Measurements from ENCODE around the gene TNFSF10.
"Not testable (repeated sequence)": the region's sequence is repeated elsewhere in the genome, so short reads cannot be mapped to it uniquely, and the experiment has no call there.

The TNFSF10 gene

DNA sequence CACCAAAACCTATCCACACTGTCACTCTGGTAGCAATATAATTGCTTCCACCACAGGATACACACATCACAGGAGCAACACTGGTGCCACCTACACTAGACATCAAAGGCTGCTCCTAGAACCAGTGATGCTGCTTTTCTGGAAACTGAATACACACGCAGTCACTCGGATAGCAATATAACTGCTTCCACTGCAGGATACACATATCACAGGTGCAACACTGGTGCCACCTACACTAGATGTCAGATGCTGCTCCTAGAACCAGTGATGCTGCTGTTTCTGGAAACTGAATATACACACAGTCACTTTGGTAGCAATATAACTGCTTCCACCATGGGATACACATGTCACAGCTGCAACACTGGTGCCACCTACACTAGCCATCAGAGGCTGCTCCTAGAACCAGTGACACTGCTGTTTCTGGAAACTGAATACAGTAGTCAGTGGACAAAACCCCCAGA, 6.9 kb upstream of the TNFSF10 start:
- H3K27me3 ChIP-seq (ENCODE audit: insufficient read depth, low read length) = no peaks in the 10 kb centered on the region
- H3K4me1 ChIP-seq (ENCODE audit: control insufficient read depth, insufficient read depth, low read length, unreplicated experiment) = no peaks in the 10 kb centered on the region
- H3K79me2 ChIP-seq (ENCODE audit: control insufficient read depth, insufficient read depth, low read length, unreplicated experiment) = no peaks in the 10 kb centered on the region
- no peak overlapping the region for H2AFZ ChIP-seq (ENCODE audit: low read length, unreplicated experiment)
- H3K27ac ChIP-seq (ENCODE audit: low read depth, low read length) = no peak overlapping the region
- no peaks in the 10 kb centered on the region for H3K36me3 ChIP-seq (ENCODE audit: insufficient read depth, low read length)
- H3K4me3 ChIP-seq (ENCODE audit: low read depth, low read length) = no peak overlapping the region

DNA sequence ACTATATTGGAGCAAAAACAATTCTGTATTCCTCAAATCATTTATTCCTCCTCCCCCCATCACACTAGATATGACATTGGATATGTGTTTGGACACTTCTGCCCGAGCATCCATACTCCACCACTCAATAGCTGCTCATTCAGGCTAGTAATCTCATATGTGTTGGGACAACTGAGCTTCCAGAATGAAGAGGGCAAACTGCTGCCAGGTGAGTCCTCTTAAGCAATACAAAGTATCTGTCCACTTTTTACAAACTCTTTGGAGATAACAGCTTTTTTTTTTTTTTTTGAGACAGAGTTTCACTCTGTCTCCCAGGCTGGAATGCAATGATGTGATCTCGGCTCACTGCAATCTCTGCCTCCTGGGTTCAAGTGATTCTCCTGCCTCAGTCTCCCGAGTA, 5.4 kb upstream of the TNFSF10 start:
- Histone ChIP-seq H3K4me3 (ENCODE audit: low read depth, low read length) (no peak overlapping the region), H3K36me3 (ENCODE audit: insufficient read depth, low read length) (no peaks in the 10 kb centered on the region), H3K4me1 (ENCODE audit: control insufficient read depth, insufficient read depth, low read length, unreplicated experiment) (peaks cover 10% of the 10 kb centered on the region)

DNA sequence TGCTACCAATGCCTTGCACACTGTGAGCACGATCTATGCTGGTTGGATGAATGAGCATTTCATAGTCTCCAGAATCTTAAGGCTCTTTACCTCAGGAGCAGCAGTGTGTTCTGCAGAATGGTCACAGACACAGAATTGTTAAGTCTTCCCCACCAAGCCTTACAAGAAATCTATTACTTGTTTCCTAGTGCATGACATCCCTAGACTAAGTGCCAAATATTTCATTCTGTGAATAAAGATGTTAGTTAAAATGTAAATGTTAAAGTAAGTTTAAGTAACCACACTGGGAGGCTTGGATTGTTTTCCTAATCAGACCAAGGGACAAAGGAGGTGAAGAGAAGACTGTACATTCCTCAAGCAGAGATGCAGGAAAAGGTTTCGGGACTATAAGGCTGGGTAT, 4.1 kb upstream of the TNFSF10 start:
- no peaks in the 10 kb centered on the region for H3K36me3 ChIP-seq (ENCODE audit: insufficient read depth, low read length)
- no peaks in the 10 kb centered on the region for H3K79me2 ChIP-seq (ENCODE audit: control insufficient read depth, insufficient read depth, low read length, unreplicated experiment)
- H3K27ac ChIP-seq (ENCODE audit: low read depth, low read length) = no peak overlapping the region
- no peak overlapping the region for H2AFZ ChIP-seq (ENCODE audit: low read length, unreplicated experiment)
- H3K27me3 ChIP-seq (ENCODE audit: insufficient read depth, low read length) = no peaks in the 10 kb centered on the region
- H3K4me3 ChIP-seq (ENCODE audit: low read depth, low read length) = no peak overlapping the region
- H3K4me1 ChIP-seq (ENCODE audit: control insufficient read depth, insufficient read depth, low read length, unreplicated experiment) = peaks cover 14% of the 10 kb centered on the region

More for the DNA sequence above, 5.4 kb upstream of the TNFSF10 start:
- Histone ChIP-seq H3K79me2 (ENCODE audit: control insufficient read depth, insufficient read depth, low read length, unreplicated experiment) (no peaks in the 10 kb centered on the region), H3K27ac (ENCODE audit: low read depth, low read length) (no peak overlapping the region), H3K27me3 (ENCODE audit: insufficient read depth, low read length) (no peaks in the 10 kb centered on the region), H2AFZ (ENCODE audit: low read length, unreplicated experiment) (no peak overlapping the region)

DNA sequence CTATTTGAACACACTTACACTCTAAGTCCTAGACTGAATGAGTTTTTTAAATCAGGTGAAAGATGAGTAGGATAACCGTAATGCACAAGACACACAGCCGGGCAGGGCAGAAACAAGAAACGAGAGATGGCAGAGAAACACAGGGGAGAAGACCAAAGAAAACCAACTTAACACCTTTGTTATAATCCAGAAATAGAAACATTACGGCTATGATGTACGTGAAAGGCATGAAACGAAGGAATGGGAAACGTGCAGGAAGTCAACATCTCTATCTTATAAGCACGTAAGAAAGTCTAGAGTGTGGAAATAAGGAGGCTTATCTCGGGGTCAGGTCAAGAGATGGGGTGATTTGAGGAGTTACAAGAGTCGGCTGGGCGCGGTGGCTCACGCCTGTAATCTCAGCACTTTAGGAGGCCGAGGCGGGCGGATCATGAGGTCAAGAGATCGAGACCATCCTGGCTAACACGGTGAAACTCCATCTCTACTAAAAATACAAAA, 1.9 kb upstream of the TNFSF10 start:
- Histone ChIP-seq H2AFZ (ENCODE audit: low read length, unreplicated experiment) (no peak overlapping the region), H3K79me2 (ENCODE audit: control insufficient read depth, insufficient read depth, low read length, unreplicated experiment) (no peaks in the 10 kb centered on the region), H3K36me3 (ENCODE audit: insufficient read depth, low read length) (no peaks in the 10 kb centered on the region), H3K4me1 (ENCODE audit: control insufficient read depth, insufficient read depth, low read length, unreplicated experiment) (peaks cover 20% of the 10 kb centered on the region), H3K27me3 (ENCODE audit: insufficient read depth, low read length) (no peaks in the 10 kb centered on the region), H3K4me3 (ENCODE audit: low read depth, low read length) (no peak overlapping the region), H3K27ac (ENCODE audit: low read depth, low read length) (no peak overlapping the region; the same call in 1 of the 2 replicates)

DNA sequence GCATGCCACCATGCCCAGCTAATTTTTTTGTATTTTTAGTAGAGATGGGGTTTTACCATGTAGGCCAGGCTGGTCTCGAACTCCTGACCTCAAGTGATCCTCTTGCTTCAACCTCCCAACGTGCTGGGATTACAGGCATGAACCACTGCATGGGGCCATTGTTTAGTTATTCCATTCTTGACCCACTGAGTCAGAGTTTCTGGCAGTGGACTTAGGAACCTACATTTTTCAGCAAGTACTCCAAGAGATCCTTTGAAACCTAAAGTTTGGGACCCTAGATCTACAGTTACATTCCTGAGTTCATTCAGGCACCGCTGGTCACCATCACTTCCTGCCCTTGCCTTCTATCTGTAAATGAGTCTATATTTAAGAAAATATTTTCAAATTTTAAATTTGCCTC, 1.4 kb upstream of the TNFSF10 start:
- H3K79me2 ChIP-seq (ENCODE audit: control insufficient read depth, insufficient read depth, low read length, unreplicated experiment) = no peaks in the 10 kb centered on the region
- H3K27ac ChIP-seq (ENCODE audit: low read depth, low read length) = no peak overlapping the region; the same call in 1 of the 2 replicates

DNA sequence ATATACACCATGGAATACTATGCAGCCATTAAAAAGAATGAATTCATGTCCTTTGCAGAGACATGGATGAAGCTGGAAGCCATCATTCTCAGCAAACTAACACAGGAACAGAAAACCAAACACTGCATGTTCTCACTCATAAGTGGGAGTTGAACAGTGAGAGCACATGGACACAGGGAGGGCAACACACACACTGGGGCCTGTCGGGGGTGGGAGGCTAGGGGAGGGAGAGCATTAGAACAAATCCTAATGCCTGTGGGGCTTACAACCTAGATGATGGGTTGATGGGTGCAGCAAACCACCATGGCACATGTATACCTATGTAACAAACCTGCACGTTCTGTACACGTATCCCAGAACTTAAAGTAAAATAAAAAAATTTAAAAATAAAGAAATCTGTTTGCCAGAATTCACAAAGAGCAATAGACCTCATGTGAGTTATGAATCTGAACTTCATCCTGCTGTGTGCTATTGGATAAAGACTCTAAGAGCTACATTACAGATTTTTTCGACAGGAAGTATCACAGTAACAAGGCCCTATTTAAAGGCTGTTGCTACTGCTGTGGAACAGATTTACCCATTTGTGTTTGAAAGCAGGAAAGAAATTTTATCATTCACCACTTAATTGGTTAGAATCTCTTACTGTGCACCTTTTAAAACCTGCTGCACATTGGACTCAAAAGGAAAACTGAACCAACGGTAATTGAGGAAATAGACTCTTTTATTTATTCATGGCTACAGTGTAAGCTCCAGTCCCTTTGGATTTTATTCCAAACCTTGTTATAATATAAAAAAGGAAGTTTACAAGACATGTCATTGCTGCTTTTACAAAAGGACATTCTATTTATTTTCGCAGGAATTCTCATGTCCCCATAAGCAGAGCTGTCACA, 1.1 kb downstream of the TNFSF10 start:
- H2AFZ ChIP-seq (ENCODE audit: low read length, unreplicated experiment); H3K79me2 ChIP-seq (ENCODE audit: control insufficient read depth, insufficient read depth, low read length, unreplicated experiment); H3K36me3 ChIP-seq (ENCODE audit: insufficient read depth, low read length); H3K27ac ChIP-seq (ENCODE audit: low read depth, low read length); H3K27me3 ChIP-seq (ENCODE audit: insufficient read depth, low read length): not testable (repeated sequence)
- Histone ChIP-seq H3K4me1 (ENCODE audit: control insufficient read depth, insufficient read depth, low read length, unreplicated experiment) (peaks cover 28% of the 10 kb centered on the region), H3K4me3 (ENCODE audit: low read depth, low read length) (peak overlapping the region; percentile 87)

More for the DNA sequence above, 1.4 kb upstream of the TNFSF10 start:
- Histone ChIP-seq H2AFZ (ENCODE audit: low read length, unreplicated experiment) (no peak overlapping the region), H3K4me3 (ENCODE audit: low read depth, low read length) (no peak overlapping the region), H3K27me3 (ENCODE audit: insufficient read depth, low read length) (no peaks in the 10 kb centered on the region), H3K36me3 (ENCODE audit: insufficient read depth, low read length) (no peaks in the 10 kb centered on the region), H3K4me1 (ENCODE audit: control insufficient read depth, insufficient read depth, low read length, unreplicated experiment) (peaks cover 24% of the 10 kb centered on the region)

DNA sequence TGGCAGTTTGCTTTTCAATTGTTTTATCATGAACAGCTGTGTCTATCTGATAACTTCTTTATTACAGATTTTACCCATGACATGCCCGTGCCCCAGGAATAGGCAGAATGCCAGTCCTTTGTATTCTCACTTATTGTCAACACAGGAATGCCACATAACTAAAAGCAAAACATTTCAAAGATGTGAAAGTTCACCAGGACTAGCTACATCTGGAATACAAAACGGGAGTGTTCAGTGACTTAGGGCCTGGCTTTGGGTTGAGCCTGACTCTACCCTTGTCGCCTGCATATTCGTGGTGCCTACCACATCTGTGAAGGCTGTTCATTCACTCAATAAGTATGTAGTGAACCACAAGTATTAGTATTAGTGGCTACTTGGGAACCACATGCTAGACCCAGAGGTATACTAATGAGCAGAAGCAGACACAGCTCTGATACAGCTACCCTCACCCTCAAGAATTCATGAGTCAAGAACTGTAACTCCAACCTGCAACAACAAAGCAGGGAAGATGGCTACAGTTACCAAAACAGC, 2.9 kb downstream of the TNFSF10 start:
- Histone ChIP-seq H2AFZ (ENCODE audit: low read length, unreplicated experiment) (no peak overlapping the region), H3K27me3 (ENCODE audit: insufficient read depth, low read length) (no peaks in the 10 kb centered on the region), H3K36me3 (ENCODE audit: insufficient read depth, low read length) (no peaks in the 10 kb centered on the region), H3K4me1 (ENCODE audit: control insufficient read depth, insufficient read depth, low read length, unreplicated experiment) (peaks cover 36% of the 10 kb centered on the region), H3K27ac (ENCODE audit: low read depth, low read length) (no peak overlapping the region), H3K4me3 (ENCODE audit: low read depth, low read length) (peak overlapping the region; percentile 26; the same call in 1 of the 2 replicates), H3K79me2 (ENCODE audit: control insufficient read depth, insufficient read depth, low read length, unreplicated experiment) (no peaks in the 10 kb centered on the region)

DNA sequence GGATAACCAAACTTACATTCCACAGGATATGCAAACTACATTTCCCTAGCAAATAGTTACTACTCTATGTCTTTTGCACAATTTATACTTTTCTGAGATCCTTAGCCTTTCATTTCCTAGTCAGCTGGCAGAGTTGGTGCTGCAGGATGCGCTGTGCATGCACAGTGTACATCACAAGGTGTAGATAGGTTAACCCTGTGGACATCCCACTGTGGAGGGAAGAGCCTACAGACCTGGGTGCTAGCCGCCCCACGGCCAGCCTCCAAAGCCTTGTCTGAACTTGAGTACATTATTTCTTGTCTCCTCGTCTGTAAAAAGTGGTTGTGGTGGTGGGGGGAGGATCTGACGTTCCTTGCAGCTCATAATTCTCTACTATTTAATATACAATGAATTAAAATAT, 3.5 kb downstream of the TNFSF10 start:
- Histone ChIP-seq H3K27ac (ENCODE audit: low read depth, low read length) (no peak overlapping the region), H3K4me1 (ENCODE audit: control insufficient read depth, insufficient read depth, low read length, unreplicated experiment) (peaks cover 35% of the 10 kb centered on the region), H2AFZ (ENCODE audit: low read length, unreplicated experiment) (no peak overlapping the region), H3K36me3 (ENCODE audit: insufficient read depth, low read length) (no peaks in the 10 kb centered on the region), H3K79me2 (ENCODE audit: control insufficient read depth, insufficient read depth, low read length, unreplicated experiment) (no peaks in the 10 kb centered on the region), H3K4me3 (ENCODE audit: low read depth, low read length) (no peak overlapping the region), H3K27me3 (ENCODE audit: insufficient read depth, low read length) (no peaks in the 10 kb centered on the region)

DNA sequence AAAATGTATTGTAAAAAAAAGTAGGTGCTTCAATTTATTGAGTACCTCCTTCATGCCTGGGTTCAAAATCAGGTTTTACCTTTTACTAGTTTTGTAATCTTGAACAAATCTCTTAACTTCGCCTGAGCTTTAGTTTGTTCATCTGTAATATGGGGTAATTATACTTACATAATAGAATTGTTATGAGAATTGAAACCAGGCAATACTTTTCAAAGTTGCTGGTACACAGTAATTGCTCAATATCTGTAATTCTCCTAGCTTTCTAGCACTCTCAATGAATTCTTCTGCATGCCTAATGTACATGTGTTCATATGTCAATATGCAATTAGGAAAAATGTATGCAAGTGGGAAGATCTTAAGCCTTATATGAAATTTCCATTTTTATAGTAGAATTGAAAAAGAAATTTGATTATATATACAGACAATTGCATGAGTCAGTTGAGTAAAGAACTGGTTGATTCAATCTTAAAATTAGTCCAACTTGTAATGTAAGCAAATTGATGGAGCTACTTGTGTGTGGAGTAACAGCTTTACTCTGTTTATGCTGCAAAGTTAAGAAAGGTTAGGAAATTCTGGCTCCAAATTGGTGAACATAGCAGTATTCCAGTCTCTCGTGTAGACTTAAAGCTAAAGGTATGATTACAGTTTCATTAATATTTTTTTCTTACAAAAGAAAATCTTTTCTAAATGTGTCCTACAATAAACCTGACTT, 4.1 kb downstream of the TNFSF10 start:
- Histone ChIP-seq H3K79me2 (ENCODE audit: control insufficient read depth, insufficient read depth, low read length, unreplicated experiment) (no peaks in the 10 kb centered on the region), H3K4me3 (ENCODE audit: low read depth, low read length) (no peak overlapping the region)

DNA sequence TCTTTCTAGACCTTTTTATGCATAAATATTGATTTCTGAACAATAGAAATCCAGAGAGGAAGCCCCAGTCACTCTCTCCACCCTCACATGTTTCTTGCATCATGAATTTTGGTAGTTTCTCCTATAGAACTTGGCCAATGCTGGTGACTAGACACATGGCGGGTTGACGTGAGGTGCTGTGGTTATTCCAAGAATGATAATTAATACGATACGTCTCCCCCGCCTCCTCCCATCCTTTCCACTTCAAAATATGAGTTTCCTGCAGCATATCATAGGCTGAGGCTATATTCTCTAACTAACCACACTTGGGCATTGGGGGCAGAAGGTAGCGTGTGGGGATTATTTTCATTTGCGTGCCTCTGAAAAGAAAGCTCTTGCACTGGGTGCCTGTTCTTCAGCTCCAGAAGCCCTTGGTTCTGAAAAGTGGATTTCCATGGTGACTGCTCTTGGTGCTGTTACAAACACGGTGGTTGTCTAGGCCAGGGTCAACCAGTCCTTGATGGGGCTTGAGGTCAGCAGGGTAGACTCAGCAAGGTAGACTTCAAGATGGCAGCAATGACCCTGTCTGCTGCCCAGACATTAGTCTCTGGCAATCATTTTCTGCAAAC, 5.3 kb downstream of the TNFSF10 start:
- Histone ChIP-seq H3K27me3 (ENCODE audit: insufficient read depth, low read length) (no peaks in the 10 kb centered on the region), H3K36me3 (ENCODE audit: insufficient read depth, low read length) (no peaks in the 10 kb centered on the region), H3K79me2 (ENCODE audit: control insufficient read depth, insufficient read depth, low read length, unreplicated experiment) (no peaks in the 10 kb centered on the region), H3K27ac (ENCODE audit: low read depth, low read length) (no peak overlapping the region), H2AFZ (ENCODE audit: low read length, unreplicated experiment) (no peak overlapping the region), H3K4me1 (ENCODE audit: control insufficient read depth, insufficient read depth, low read length, unreplicated experiment) (peaks cover 22% of the 10 kb centered on the region), H3K4me3 (ENCODE audit: low read depth, low read length) (no peak overlapping the region)

More for the DNA sequence above, 4.1 kb downstream of the TNFSF10 start:
- H3K4me1 ChIP-seq (ENCODE audit: control insufficient read depth, insufficient read depth, low read length, unreplicated experiment) = peaks cover 30% of the 10 kb centered on the region
- H3K27me3 ChIP-seq (ENCODE audit: insufficient read depth, low read length) = no peaks in the 10 kb centered on the region
- H3K36me3 ChIP-seq (ENCODE audit: insufficient read depth, low read length) = no peaks in the 10 kb centered on the region
- H2AFZ ChIP-seq (ENCODE audit: low read length, unreplicated experiment) = no peak overlapping the region
- no peak overlapping the region for H3K27ac ChIP-seq (ENCODE audit: low read depth, low read length)

Measured in ACC112 (cell line).